ENCODE measurements around the gene TSPAN14. TPM values are rescaled to one million over a fixed set of nuclear protein-coding genes. Genes with fewer than 3 reads are reported as not detected.

Gene TSPAN14
- total RNA-seq, 4 donors from 2014 or later = 123 to 163 (median 150) TPM

DNA sequence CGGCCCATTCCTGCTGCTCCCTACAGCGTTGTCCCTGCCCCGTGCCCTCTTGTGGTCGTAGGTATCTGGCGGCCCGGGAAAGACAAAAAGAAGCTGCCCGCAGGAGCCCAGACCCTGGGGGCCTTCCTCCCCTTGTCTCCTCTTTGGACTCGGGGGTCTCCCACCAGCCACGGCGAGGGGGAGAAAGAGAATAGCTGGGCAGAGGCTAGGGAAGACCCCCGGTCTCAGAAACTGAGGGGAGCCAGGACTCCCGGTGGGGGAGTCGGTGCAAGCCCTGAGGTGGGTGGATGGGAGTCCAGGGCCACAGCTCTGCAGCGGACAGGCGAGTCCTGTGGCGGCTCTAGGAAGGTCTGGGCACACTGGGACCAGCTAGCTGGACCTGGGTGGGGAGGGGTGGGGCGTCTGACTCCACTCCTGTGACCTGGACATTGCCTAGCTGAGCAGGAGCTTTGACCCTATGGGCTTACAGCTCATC lies 82.3 kb downstream of the TSPAN14 start:
- Histone ChIP-seq H3K27me3 (no peaks in the 10 kb centered on the region), H3K36me3 (no peaks in the 10 kb centered on the region), H3K4me3 (peak overlapping the region; percentile 21 to 54 (median 42)), H3K9me3 (no peaks in the 10 kb centered on the region), H3K27ac (peak overlapping the region in 2 of 4 donors; percentile 65 to 82), H3K4me1 (no peaks in the 10 kb centered on the region)
- DNase-seq (ENCODE audit: low spot score in 2 of 2) = no peak
- WGBS, 2 donors = 79 to 83% methylated on average over 10 to 17 of the region's 17 CpGs
- TF ChIP-seq, protein P1, sequence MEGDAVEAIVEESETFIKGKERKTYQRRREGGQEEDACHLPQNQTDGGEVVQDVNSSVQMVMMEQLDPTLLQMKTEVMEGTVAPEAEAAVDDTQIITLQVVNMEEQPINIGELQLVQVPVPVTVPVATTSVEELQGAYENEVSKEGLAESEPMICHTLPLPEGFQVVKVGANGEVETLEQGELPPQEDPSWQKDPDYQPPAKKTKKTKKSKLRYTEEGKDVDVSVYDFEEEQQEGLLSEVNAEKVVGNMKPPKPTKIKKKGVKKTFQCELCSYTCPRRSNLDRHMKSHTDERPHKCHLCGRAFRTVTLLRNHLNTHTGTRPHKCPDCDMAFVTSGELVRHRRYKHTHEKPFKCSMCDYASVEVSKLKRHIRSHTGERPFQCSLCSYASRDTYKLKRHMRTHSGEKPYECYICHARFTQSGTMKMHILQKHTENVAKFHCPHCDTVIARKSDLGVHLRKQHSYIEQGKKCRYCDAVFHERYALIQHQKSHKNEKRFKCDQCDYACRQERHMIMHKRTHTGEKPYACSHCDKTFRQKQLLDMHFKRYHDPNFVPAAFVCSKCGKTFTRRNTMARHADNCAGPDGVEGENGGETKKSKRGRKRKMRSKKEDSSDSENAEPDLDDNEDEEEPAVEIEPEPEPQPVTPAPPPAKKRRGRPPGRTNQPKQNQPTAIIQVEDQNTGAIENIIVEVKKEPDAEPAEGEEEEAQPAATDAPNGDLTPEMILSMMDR (IDR thresholded peaks at IDR 0.05) = no peak
- TF ChIP-seq EP300 (IDR thresholded peaks at IDR 0.05) = no peak
- no peak for TF ChIP-seq POLR2A (IDR thresholded peaks at IDR 0.05)

- Histone ChIP-seq H3K36me3 (no peaks in the 10 kb centered on the region), H3K4me3 (no peak overlapping the region), H3K4me1 (no peaks in the 10 kb centered on the region), H3K27me3 (no peaks in the 10 kb centered on the region), H3K27ac (no peak overlapping the region), H3K9me3 (no peaks in the 10 kb centered on the region)
- WGBS, 2 donors = 68 to 76% methylated on average over 8 of the region's 8 CpGs
- TF ChIP-seq EP300 (IDR thresholded peaks at IDR 0.05) = no peak
- TF ChIP-seq POLR2A (IDR thresholded peaks at IDR 0.05) = no peak
- TF ChIP-seq, protein P1 (IDR thresholded peaks at IDR 0.05) = no peak
- no peak for DNase-seq (ENCODE audit: low spot score in 2 of 2)
These were observed 83.1 kb downstream of the TSPAN14 start for GRCh38 chr10:80537086-80537735.

- H3K27ac ChIP-seq = no peak within 1 kb of the TSS
- no peaks in the 10 kb centered on the region for H3K27me3 ChIP-seq
- WGBS, 2 donors = 91 to 95% methylated on average over 11 to 18 of the region's 19 CpGs
- H3K4me3 ChIP-seq = no peak within 1 kb of the TSS
- no peaks in the 10 kb centered on the region for H3K9me3 ChIP-seq
- TF ChIP-seq POLR2A (IDR thresholded peaks at IDR 0.05) = no peak
- TF ChIP-seq EP300 (IDR thresholded peaks at IDR 0.05) = no peak
- TF ChIP-seq, protein P1 (IDR thresholded peaks at IDR 0.05) = no peak
- H3K4me1 ChIP-seq = no peaks in the 10 kb centered on the region
- DNase-seq (ENCODE audit: low spot score in 2 of 2) = no peak
- H3K36me3 ChIP-seq = no peaks in the 10 kb centered on the region
These were observed 83.8 kb downstream of the TSPAN14 start, which contains the start of gene SH2D4B for GRCh38 chr10:80537736-80538480. TSS of gene SH2D4B (plus strand) at chr10:80537902. CDS start at chr10:80538332, 430 bp downstream.

DNA sequence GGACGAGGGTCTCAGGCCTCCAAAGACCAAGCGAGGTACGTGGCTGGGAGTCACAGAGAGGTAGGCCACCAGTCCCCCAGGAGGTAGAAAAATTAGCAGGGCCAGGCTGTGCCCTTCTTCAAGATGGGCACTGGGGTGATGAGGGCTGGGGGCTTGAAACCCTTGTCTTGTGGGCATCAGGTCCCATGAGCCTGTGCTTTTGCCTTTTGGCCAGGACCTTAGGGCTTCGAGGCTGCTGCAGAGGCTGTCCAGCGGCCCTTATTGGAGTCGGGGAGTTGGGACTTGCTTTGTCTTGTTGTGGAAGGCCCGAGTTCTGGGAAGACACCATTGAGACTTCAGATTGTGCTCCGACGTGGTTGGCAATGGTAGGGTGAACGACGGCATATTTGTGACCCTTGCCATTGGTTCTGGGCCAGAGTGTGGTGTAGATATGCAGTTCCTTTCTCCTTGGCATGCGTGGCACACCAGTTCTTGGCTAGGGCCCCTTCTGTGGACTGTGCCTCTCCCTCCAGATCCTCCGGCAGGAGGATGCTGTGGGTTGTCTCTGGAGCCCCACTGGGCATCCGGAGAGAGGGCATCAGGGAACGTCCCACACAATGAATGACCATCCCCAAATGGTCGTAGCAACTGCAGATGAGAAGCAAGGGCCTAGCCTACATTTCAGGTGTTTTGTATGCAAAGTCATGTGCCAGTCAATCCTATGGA lies 84.5 kb downstream of the TSPAN14 start:
- 82 to 92% methylated on average over 14 to 16 of the region's 16 CpGs for WGBS, 2 donors
- Histone ChIP-seq H3K27me3 (no peaks in the 10 kb centered on the region), H3K36me3 (no peaks in the 10 kb centered on the region), H3K27ac (no peak overlapping the region), H3K4me3 (no peak overlapping the region), H3K9me3 (no peaks in the 10 kb centered on the region), H3K4me1 (no peaks in the 10 kb centered on the region)
- no peak for DNase-seq (ENCODE audit: low spot score in 2 of 2)
- no peak for TF ChIP-seq EP300 (IDR thresholded peaks at IDR 0.05)
- TF ChIP-seq POLR2A (IDR thresholded peaks at IDR 0.05) = no peak
- TF ChIP-seq, protein P1 (IDR thresholded peaks at IDR 0.05) = no peak
